ENCODE data around the gene ALG14. TPM values are rescaled to one million over a fixed set of nuclear protein-coding genes. Genes with fewer than 3 reads are reported as not detected.

Gene ALG14
- total RNA-seq, 1 donor from 2014 or later: 0.49 TPM

GRCh38 chr1:95085376-95085775 is 12.6 kb upstream of the ALG14 start:
- no peak overlapping the region for H3K4me2 ChIP-seq
- H3F3A ChIP-seq (ENCODE audit: low read depth): no peaks in the 10 kb centered on the region
- H3K9me3 ChIP-seq (ENCODE audit: low read depth): no peaks in the 10 kb centered on the region
- H3K4me3 ChIP-seq: no peak overlapping the region
- TF ChIP-seq EZH2 (IDR thresholded peaks at IDR 0.05) (no peak), EZH2phosphoT487 (IDR thresholded peaks at IDR 0.05) (no peak), CTCF (IDR thresholded peaks at IDR 0.05) (no peak)
- H3K27me3 Mint-ChIP-seq (ENCODE audit: insufficient read depth, low read depth): peaks cover 4% of the 10 kb centered on the region
- no peak overlapping the region for H3K9ac ChIP-seq
- no peak overlapping the region for H3K4me3 Mint-ChIP-seq
- H4K20me1 ChIP-seq (ENCODE audit: low read depth): no peaks in the 10 kb centered on the region
- no peaks in the 10 kb centered on the region for H3K79me2 ChIP-seq (ENCODE audit: low read depth)
- no peaks in the 10 kb centered on the region for H3K27me3 ChIP-seq
- H3K27ac ChIP-seq: no peak overlapping the region
- no peaks in the 10 kb centered on the region for H3K36me3 ChIP-seq
- peaks cover 6% of the 10 kb centered on the region for H3K4me1 Mint-ChIP-seq
- peak overlapping the region; percentile 18 for H3K27ac Mint-ChIP-seq
- no peaks in the 10 kb centered on the region for H3K36me3 Mint-ChIP-seq
- no peak overlapping the region for H2AFZ ChIP-seq (replicated peaks)
- H3K9me3 Mint-ChIP-seq: peaks cover 4% of the 10 kb centered on the region
- H3K4me1 ChIP-seq: peaks cover 8% of the 10 kb centered on the region
- no peak for DNase-seq (ENCODE audit: low spot score)

GRCh38 chr1:95084317-95085176 is 11.8 kb upstream of the ALG14 start:
- no peaks in the 10 kb centered on the region for H3K36me3 ChIP-seq
- TF ChIP-seq CTCF (IDR thresholded peaks at IDR 0.05): peak; percentile 81
- no peak for TF ChIP-seq EZH2phosphoT487 (IDR thresholded peaks at IDR 0.05)
- no peak overlapping the region for H3K27ac ChIP-seq
- H3K27me3 ChIP-seq: no peaks in the 10 kb centered on the region
- H3K27me3 Mint-ChIP-seq (ENCODE audit: insufficient read depth, low read depth): peaks cover 4% of the 10 kb centered on the region
- H3K4me2 ChIP-seq: no peak overlapping the region
- peak; percentile 67 for DNase-seq (ENCODE audit: low spot score)
- H3K9me3 Mint-ChIP-seq: no peaks in the 10 kb centered on the region
- no peaks in the 10 kb centered on the region for H3K79me2 ChIP-seq (ENCODE audit: low read depth)
- H3K27ac Mint-ChIP-seq: no peak overlapping the region
- peaks cover 6% of the 10 kb centered on the region for H3K4me1 Mint-ChIP-seq
- H3K9me3 ChIP-seq (ENCODE audit: low read depth): no peaks in the 10 kb centered on the region
- no peaks in the 10 kb centered on the region for H3F3A ChIP-seq (ENCODE audit: low read depth)
- H4K20me1 ChIP-seq (ENCODE audit: low read depth): no peaks in the 10 kb centered on the region
- H2AFZ ChIP-seq (replicated peaks): peak overlapping the region; percentile 68
- H3K9ac ChIP-seq: no peak overlapping the region
- no peak overlapping the region for H3K4me3 ChIP-seq
- peaks cover 9% of the 10 kb centered on the region for H3K4me1 ChIP-seq
- no peaks in the 10 kb centered on the region for H3K36me3 Mint-ChIP-seq
- no peak overlapping the region for H3K4me3 Mint-ChIP-seq

- Histone ChIP-seq H2AFZ (replicated peaks) (peak overlapping the region; percentile 43), H3K27ac (no peak overlapping the region), H3K36me3 (no peaks in the 10 kb centered on the region), H3K4me1 (peaks cover 9% of the 10 kb centered on the region), H3K79me2 (ENCODE audit: low read depth) (no peaks in the 10 kb centered on the region), H3F3A (ENCODE audit: low read depth) (no peaks in the 10 kb centered on the region), H3K9me3 (ENCODE audit: low read depth) (no peaks in the 10 kb centered on the region), H3K4me2 (peak overlapping the region; percentile 46), H3K9ac (no peak overlapping the region), H3K4me3 (no peak overlapping the region), H3K27me3 (no peaks in the 10 kb centered on the region), H4K20me1 (ENCODE audit: low read depth) (no peaks in the 10 kb centered on the region)
- DNase-seq (ENCODE audit: low spot score): no peak
- Mint-ChIP-seq H3K36me3 (no peaks in the 10 kb centered on the region), H3K27ac (no peak overlapping the region), H3K4me3 (no peak overlapping the region), H3K9me3 (no peaks in the 10 kb centered on the region), H3K27me3 (ENCODE audit: insufficient read depth, low read depth) (no peaks in the 10 kb centered on the region), H3K4me1 (no peaks in the 10 kb centered on the region)
- TF ChIP-seq EZH2phosphoT487 (IDR thresholded peaks at IDR 0.05) (no peak), CTCF (IDR thresholded peaks at IDR 0.05) (no peak), EZH2 (IDR thresholded peaks at IDR 0.05) (no peak)
These were observed 8.1 kb upstream of the ALG14 start for GRCh38 chr1:95080879-95081278.

Measured in neural progenitor cell (in vitro differentiated cells).